ENCODE results near the gene RERG. TPM values are rescaled to one million over a fixed set of nuclear protein-coding genes. Genes with fewer than 3 reads are reported as not detected.

The RERG gene
- 0.17 to 0.31 TPM (median 0.27 TPM) in 5 replicates for total RNA-seq (2022; extraction: Qiagen RNA extraction)

GRCh38 chr12:15220915-15221885, at the start of gene RERG:
RERG (minus strand) TSS chr12:15221417; CDS start chr12:15217489, 3,928 bp downstream.

Other genes starting within 250 kb of the RERG start
- not detected in 5 replicates for gene PDE6H, start 248.4 kb downstream of the RERG start, total RNA-seq (2022; extraction: Qiagen RNA extraction)
- gene PTPRO, start 101.1 kb upstream of the RERG start, total RNA-seq (2022; extraction: Qiagen RNA extraction), result 0.06 to 0.24 TPM (median 0.09 TPM) in 5 replicates